HG03575 (cell line): Measurements from ENCODE around the gene SPATA9.

Source experiments
- ATAC-seq: cut with Tn5 transposase; IDR thresholded peaks from one replicate; pipeline ENCODE4 v1.9.1; 2021; ENCODE audit not compliant: unreplicated experiment, insufficient number of reproducible peaks, low FRiP score; ENCODE audit errors: extremely low read depth

Gene SPATA9

GRCh38 chr5:95627971-95628810 lies 54.6 kb downstream of the SPATA9 start:
- no peak for ATAC-seq

DNA sequence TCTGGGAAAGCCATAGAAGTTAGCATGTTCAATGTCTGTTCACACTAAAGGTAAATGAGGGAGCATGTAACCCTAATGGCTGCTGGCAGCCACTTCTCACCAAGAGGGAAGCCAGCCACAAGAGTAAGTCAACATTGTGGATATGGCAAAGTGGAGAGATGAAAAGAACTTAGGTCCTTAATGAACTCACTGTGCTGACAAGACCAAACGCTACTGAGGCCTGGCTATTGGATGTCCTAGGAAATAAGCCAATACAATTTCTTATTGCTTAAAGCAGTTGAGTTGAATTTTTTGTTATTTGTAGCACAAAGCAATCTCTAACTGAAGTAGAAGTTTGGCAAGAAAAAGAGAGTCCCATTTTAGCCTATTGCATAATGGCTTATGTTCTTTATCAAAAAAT lies 56.1 kb downstream of the SPATA9 start:
- no peak for ATAC-seq

- no peak for ATAC-seq
These were observed 58.4 kb downstream of the SPATA9 start for GRCh38 chr5:95624368-95624767.

- ATAC-seq = no peak
These were observed 59.1 kb downstream of the SPATA9 start for GRCh38 chr5:95623706-95624105.

DNA sequence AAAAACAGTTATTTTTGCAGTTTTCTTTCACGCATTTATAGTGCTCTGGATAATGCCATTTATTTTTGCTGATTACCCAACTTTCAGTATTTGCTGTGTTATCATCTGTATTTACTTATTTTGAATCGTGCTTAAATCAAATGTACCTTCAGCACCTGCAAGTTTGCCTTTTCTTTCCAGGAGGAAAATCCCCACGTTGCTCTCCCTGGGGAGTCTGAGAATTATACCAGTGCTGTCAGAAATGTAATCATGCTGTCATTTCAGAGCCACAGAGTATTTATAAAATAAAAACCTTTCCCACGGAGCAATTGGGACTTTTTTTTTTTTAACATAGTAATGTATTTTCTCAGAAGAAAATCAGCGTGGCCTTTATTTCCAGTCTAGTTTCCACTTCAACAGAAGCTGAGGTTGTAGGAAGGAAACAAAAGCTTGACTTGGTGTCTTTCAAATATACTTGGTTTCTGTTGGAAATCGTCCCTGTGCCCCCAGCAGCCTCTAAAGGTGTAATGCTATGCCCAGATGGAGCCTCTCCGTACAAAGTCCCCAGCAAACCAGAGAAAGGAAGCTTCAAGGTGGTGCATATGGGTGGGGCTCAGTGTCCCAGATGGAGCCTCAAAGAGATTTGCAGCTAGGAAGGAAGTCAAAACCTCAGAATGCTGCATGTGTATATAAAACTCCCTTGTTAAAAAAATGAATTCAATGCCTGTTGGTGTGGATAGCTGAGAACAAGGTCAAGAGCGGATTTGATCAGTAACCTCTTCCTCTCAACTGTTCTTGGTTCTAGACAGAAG lies 60.8 kb downstream of the SPATA9 start:
- ATAC-seq = no peak

DNA sequence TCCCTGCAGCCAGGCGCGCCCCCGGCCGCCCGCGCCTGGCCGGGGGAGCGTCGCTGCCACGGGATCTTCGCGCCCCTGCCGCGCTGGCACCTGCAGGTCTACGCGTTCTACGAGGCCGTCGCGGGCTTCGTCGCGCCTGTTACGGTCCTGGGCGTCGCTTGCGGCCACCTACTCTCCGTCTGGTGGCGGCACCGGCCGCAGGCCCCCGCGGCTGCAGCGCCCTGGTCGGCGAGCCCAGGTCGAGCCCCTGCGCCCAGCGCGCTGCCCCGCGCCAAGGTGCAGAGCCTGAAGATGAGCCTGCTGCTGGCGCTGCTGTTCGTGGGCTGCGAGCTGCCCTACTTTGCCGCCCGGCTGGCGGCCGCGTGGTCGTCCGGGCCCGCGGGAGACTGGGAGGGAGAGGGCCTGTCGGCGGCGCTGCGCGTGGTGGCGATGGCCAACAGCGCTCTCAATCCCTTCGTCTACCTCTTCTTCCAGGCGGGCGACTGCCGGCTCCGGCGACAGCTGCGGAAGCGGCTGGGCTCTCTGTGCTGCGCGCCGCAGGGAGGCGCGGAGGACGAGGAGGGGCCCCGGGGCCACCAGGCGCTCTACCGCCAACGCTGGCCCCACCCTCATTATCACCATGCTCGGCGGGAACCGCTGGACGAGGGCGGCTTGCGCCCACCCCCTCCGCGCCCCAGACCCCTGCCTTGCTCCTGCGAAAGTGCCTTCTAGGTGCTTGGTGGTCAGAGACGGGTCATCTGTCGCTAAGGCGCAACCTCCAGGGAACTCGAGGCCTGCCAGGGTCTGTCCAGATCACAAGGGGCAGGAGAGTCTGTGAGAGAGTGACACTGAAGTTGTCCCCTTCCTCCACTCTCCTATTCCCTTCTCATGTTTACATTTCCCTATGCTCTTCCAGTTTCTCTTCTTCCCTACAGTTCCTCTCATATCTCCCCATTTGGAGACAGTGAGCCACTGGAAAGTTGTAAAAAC lies 61.6 kb downstream of the SPATA9 start:
- ATAC-seq = no peak

- no peak for ATAC-seq
These were observed 62.5 kb downstream of the SPATA9 start, which contains the start of gene GPR150 for GRCh38 chr5:95620030-95620869. Gene GPR150 (plus strand): TSS chr5:95620087. CDS start chr5:95620276, 189 bp downstream.

- no peak for ATAC-seq
These were observed 63.2 kb downstream of the SPATA9 start for GRCh38 chr5:95619514-95620029.

DNA sequence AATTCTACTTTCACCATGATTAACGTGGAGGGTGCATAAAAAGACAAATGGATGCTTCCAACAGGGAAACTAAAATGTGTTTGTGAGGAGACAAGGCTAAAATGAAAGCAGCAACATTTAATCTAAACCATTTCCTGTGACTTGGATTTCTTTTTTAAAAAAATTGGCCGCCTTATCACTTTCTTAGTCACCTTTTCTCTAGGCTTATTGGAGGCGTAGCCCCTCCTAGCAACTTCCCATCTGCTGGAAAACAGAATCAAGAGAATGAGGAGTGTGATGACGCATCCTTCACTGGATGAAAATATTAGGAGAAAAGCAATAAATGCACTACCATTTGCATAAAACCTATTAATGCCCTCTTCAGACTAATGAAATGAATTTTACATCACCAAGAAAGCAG lies 63.7 kb downstream of the SPATA9 start:
- ATAC-seq = no peak

GRCh38 chr5:95617057-95617456 lies 65.7 kb downstream of the SPATA9 start:
- ATAC-seq = no peak

DNA sequence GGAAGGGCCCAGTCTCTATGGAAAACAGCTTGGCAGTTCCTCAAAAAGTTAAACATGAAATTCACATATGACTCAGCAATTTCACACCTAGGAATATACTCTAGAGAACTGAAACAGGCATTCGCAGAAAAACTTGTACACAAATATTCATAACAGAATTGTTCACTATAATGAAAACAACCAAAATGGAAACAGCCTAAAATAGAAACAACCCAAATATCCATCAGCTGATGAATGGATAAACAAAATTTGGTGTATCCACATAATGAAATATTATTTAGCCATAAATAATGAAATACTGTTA lies 67.7 kb downstream of the SPATA9 start:
- no peak for ATAC-seq

DNA sequence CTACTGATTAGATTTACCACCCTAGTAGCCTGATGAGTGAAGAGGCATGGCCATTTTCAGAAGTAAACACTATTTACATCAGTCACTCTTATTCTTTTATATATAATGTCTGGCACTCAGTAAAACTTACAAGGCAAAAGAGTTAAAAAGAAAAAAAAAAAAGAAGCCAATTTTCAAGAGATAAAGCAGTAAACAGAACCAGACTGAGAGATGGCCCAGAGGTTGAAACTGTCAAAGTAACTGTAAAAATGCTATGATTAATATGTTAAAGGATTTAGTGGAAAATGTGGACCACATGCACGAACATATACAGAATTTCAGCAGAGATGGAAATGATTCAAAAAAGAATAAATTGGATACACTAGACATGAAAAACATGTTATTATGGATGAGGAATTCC lies 69.3 kb downstream of the SPATA9 start:
- no peak for ATAC-seq

- no peak for ATAC-seq
These were observed 71.4 kb downstream of the SPATA9 start for GRCh38 chr5:95611396-95611795.

DNA sequence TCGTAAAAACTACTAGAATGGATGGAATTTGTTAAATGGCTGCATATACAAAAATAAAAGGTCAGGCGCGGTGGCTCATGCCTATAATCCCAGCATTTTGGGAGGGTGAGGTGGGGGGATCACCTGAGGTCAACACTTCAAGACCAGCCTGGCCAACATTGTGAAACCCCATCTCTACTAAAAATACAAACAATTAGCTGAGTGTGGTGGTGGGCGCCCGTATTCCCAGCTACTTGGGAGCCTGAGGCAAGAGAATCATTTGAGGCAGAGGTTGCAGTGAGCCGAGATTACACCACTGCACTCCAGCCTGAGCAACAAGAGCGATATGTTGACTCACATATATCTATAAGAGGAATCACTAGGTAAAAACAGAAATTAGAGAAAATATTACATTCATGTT lies 72.2 kb downstream of the SPATA9 start:
- ATAC-seq = no peak

DNA sequence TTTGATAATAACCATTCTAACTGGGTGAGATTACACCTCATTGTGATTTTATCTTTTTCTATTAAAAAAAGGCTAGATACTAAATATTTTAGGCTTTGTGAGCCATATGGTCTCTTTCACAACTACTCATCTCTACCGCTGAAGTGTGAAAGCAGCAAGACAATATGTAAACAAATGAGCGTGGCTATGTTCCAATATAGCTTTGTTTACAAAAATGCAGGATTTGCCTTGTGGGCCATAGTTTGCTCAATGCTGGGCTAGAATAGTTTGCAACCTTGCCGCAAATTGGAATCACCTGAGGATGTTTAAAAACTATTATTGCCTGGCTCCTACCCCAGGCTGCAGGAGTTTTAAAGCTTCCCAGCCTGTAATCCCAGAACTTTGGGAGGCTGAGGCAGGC lies 73.1 kb downstream of the SPATA9 start:
- ATAC-seq = no peak
